ENCODE data around the gene KREMEN2.

Gene KREMEN2

GRCh38 chr16:3007957-3008689, 44.0 kb downstream of the KREMEN2 start:
- no peak for DNase-seq (ENCODE audit: extremely low read depth, low read depth)
- no peak for TF ChIP-seq CTCF (IDR thresholded peaks at IDR 0.05; ENCODE audit: low read depth, low read length)

DNA sequence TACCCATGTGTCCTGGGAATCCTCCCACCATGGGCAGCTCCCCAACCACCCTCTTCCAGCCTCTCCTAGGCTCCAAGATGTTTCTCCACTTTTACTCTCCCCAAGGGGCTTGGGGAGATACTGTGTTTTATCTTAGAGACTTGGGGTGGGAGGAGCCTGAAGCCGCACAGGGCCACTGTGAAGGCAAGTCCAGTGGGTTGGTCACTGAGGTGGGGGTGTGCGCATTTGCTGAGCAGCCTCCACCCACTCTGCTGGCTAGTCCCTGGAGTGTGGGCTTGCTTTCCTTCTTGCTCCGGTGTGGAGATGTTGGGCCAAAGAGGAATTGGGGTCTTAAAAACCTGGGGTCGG, 44.6 kb downstream of the KREMEN2 start:
- no peak for TF ChIP-seq CTCF (IDR thresholded peaks at IDR 0.05; ENCODE audit: low read depth, low read length)
- DNase-seq (ENCODE audit: extremely low read depth, low read depth): no peak

GRCh38 chr16:3009568-3010390, 45.7 kb downstream of the KREMEN2 start:
- TF ChIP-seq CTCF (IDR thresholded peaks at IDR 0.05; ENCODE audit: low read depth, low read length): no peak
- no peak for DNase-seq (ENCODE audit: extremely low read depth, low read depth)

DNA sequence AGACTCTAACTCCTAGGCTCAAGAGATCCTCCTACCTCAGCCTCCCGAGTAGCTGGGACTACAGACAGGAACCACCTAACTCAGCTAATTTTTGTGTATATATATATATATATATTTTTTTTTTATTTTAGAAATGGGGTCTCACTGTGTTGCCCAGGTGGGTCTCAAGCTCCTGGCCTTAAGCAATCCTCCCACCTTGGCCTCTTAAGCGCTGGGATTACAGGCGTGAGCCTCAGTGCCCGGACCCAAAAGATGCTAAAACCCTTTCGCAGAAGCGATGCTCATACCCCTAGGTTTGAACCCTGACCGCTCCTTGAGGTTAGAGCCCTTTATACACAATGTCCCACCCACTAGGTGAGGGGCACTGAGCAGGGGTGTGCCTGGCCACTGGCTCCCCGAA, 46.4 kb downstream of the KREMEN2 start:
- no peak for TF ChIP-seq CTCF (IDR thresholded peaks at IDR 0.05; ENCODE audit: low read depth, low read length)
- no peak for DNase-seq (ENCODE audit: extremely low read depth, low read depth)

DNA sequence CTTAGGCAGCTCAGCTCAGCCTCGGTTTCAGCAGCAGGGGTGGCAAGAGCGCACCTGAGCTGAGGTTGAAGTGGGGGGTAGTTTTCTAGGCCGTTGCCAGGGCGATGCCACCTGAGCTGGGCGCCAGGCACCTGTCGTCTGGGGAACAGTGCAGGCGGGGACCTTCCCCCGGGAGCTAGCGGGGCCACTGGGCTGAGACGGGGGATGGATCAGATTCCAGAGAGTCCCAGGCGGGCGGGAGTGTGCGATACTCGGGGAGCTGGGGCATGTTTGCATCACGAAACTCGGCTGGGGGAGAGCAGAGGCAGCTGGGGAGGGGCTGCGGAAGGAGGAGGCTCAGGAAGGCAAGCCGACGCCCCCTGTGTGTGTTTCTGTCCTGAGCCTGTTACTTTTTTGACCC, 48.2 kb downstream of the KREMEN2 start:
- no peak for TF ChIP-seq CTCF (IDR thresholded peaks at IDR 0.05; ENCODE audit: low read depth, low read length)
- no peak for DNase-seq (ENCODE audit: extremely low read depth, low read depth)

- TF ChIP-seq CTCF (IDR thresholded peaks at IDR 0.05; ENCODE audit: low read depth, low read length): no peak
- DNase-seq (ENCODE audit: extremely low read depth, low read depth): no peak
These were observed 48.8 kb downstream of the KREMEN2 start, which contains the start of gene CLDN9 for GRCh38 chr16:3012828-3013420. Gene CLDN9 (plus strand): TSS chr16:3012923. CDS start chr16:3013363, 440 bp downstream.

GRCh38 chr16:3013491-3013951, 49.4 kb downstream of the KREMEN2 start:
- no peak for DNase-seq (ENCODE audit: extremely low read depth, low read depth)
- no peak for TF ChIP-seq CTCF (IDR thresholded peaks at IDR 0.05; ENCODE audit: low read depth, low read length)
